ENCODE results near the gene TTLL13. TPM values are rescaled to one million over a fixed set of nuclear protein-coding genes. Genes with fewer than 3 reads are reported as not detected.

Gene TTLL13
- total RNA-seq, 2 donors from 2014 or later: 0.35 to 1.2 TPM

- no peak for DNase-seq
- peak overlapping the region; percentile 30 for H3K27ac ChIP-seq
- no peaks in the 10 kb centered on the region for H3K36me3 ChIP-seq
- no peak for TF ChIP-seq CTCF (IDR thresholded peaks at IDR 0.05)
- no peak overlapping the region for H3K4me3 ChIP-seq
- peaks cover 11% of the 10 kb centered on the region for H3K4me1 ChIP-seq
- no peaks in the 10 kb centered on the region for H3K27me3 ChIP-seq
- no peaks in the 10 kb centered on the region for H3K9me3 ChIP-seq
- intact Hi-C loops (cut with DNase I): no loop called here
- H3K9ac ChIP-seq (ENCODE audit: low read depth in 2 of 2, low read length in 2 of 2): peak overlapping the region in 1 of 2 donors; percentile 24
Observed at GRCh38 chr15:90262426-90262825, 13.1 kb downstream of the TTLL13 start.

DNA sequence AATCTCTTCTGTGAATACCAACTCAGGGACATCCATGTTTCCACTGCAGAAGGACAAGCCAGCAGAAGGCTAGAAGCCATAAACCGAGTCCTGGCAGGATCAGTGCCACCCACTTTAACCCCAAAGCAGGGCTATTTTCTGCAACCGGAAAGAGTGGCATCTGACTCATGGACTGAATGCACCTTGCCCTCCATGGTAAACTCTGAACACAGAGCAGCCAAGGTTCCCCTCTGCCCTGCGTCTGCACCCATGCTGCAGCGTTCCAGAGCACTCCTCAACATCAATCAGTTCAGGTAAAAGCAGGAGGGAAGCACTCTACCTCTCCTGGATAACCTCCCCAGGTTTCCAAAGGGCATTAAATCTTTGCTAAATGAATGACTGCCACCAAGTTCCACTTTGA lies 15.3 kb downstream of the TTLL13 start:
- H3K4me3 ChIP-seq: peak overlapping the region; percentile 74
- H3K4me1 ChIP-seq: peaks cover 23% of the 10 kb centered on the region
- intact Hi-C loops (cut with DNase I): no loop called here
- peak overlapping the region; percentile 98 for H3K27ac ChIP-seq
- no peak for TF ChIP-seq CTCF (IDR thresholded peaks at IDR 0.05)
- H3K9me3 ChIP-seq: no peaks in the 10 kb centered on the region
- no peaks in the 10 kb centered on the region for H3K27me3 ChIP-seq
- DNase-seq: peak; percentile 82
- H3K9ac ChIP-seq (ENCODE audit: low read depth in 2 of 2, low read length in 2 of 2): peak overlapping the region; percentile 85 to 98
- H3K36me3 ChIP-seq: no peaks in the 10 kb centered on the region

DNA sequence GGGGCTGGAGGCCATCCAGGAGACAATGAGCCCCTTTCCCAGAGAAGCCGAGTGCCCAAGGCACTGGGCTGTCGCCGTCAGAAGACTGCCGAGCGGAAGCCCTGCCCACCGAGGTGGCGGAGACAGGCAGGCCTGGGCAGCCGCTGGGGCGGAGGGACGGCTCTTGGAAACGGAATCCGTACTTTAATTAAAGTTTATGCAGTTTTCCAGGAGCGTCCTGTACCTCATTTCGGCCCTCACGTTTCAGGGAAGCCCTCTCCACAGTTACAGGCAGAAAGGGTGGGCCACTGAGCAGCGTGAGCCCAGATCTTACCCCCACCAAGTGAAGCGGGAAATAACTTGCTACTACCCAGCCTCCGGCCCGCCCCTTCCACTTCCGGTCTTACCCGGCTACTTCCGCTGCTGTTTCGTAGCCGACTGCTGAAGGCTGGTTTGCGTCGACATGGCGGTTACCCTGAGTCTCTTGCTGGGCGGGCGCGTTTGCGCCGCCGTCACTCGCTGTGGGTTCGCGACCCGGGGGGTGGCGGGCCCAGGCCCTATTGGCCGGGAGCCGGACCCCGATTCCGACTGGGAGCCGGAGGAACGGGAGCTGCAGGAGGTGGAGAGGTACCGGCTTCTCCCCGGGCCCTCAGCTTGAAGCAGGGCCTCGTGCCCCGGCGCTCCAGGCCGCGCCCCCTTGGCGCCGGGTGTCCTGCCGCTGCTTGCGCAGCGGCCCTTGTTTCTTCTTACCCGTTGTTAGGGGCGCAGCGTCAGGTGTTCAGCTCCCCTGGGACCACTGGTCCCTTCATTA lies 16.1 kb downstream of the TTLL13 start, which contains the start of gene NGRN:
Gene NGRN (plus strand): TSS at position 402 of the 790 bp plus-strand sequence. CDS start 41 bp downstream, at position 443.
- intact Hi-C loops (cut with DNase I): no loop called here
- no peak for TF ChIP-seq CTCF (IDR thresholded peaks at IDR 0.05)
- no peaks in the 10 kb centered on the region for H3K36me3 ChIP-seq
- H3K4me1 ChIP-seq: peaks cover 23% of the 10 kb centered on the region
- no peaks in the 10 kb centered on the region for H3K27me3 ChIP-seq
- DNase-seq: peak; percentile 96
- peak within 1 kb of the TSS; percentile 74 for H3K4me3 ChIP-seq
- peak within 1 kb of the TSS; percentile 98 for H3K27ac ChIP-seq
- H3K9ac ChIP-seq (ENCODE audit: low read depth in 2 of 2, low read length in 2 of 2): peak within 1 kb of the TSS; percentile 85 to 98
- H3K9me3 ChIP-seq: no peaks in the 10 kb centered on the region

- H3K27ac ChIP-seq: peak overlapping the region; percentile 98
- no peaks in the 10 kb centered on the region for H3K27me3 ChIP-seq
- intact Hi-C loops (cut with DNase I): no loop called here
- no peak for TF ChIP-seq CTCF (IDR thresholded peaks at IDR 0.05)
- peaks cover 23% of the 10 kb centered on the region for H3K4me1 ChIP-seq
- H3K4me3 ChIP-seq: peak overlapping the region; percentile 74
- no peaks in the 10 kb centered on the region for H3K9me3 ChIP-seq
- H3K36me3 ChIP-seq: peaks cover 3% of the 10 kb centered on the region
- peak; percentile 60 for DNase-seq
- H3K9ac ChIP-seq (ENCODE audit: low read depth in 2 of 2, low read length in 2 of 2): peak overlapping the region; percentile 85 to 98
Observed at GRCh38 chr15:90266061-90266431, 16.7 kb downstream of the TTLL13 start.

DNA sequence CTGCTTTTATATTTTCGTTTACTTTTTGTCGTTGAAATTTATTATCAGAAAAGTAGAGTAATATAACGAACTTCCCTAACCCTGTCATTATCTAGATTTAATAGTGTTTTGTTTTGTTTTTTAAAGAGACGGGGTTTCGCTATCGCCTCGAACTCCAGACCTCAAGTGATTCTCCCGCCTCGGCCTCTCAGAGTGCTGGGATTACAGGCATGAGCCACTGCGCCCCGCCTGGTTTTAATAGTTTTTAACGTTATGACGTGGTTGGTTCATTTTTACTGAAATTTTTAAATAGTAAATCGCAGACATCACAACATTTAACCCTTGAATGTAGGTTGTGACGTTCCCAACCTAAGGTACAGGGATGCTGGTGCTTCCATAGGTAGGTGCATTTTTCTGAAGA lies 17.1 kb downstream of the TTLL13 start:
- no peaks in the 10 kb centered on the region for H3K9me3 ChIP-seq
- peak overlapping the region; percentile 85 to 98 for H3K9ac ChIP-seq (ENCODE audit: low read depth in 2 of 2, low read length in 2 of 2)
- H3K4me1 ChIP-seq: peaks cover 23% of the 10 kb centered on the region
- H3K36me3 ChIP-seq: peaks cover 7% of the 10 kb centered on the region
- peak; percentile 60 for DNase-seq
- TF ChIP-seq CTCF (IDR thresholded peaks at IDR 0.05): no peak
- intact Hi-C loops (cut with DNase I): no loop called here
- peak overlapping the region; percentile 98 for H3K27ac ChIP-seq
- peak overlapping the region; percentile 74 for H3K4me3 ChIP-seq
- H3K27me3 ChIP-seq: no peaks in the 10 kb centered on the region
